Ishikawa (cell line): Measurements from ENCODE around the gene NOL4L.

Experiments used
- CEBPB ChIP-seq: IDR thresholded peaks from 2 replicates; pipeline ENCODE4 v1.6.1; 2012
- CREB1 ChIP-seq: IDR thresholded peaks from 2 replicates; pipeline ENCODE4 v1.6.1; 2012; ENCODE audit warnings: low read depth
- EGR1 ChIP-seq: IDR thresholded peaks from 2 replicates; pipeline ENCODE4 v1.6.1; 2012
- EP300 ChIP-seq: IDR thresholded peaks from 2 replicates; pipeline ENCODE4 v1.6.1; 2012; ENCODE audit warnings: borderline replicate concordance
- FOXM1 ChIP-seq: IDR thresholded peaks from 2 replicates; pipeline ENCODE4 v1.6.1; 2012; ENCODE audit warnings: low read depth, borderline replicate concordance
- NFIC ChIP-seq: IDR thresholded peaks from 2 replicates; pipeline ENCODE4 v1.6.1; 2012
- RAD21 ChIP-seq: IDR thresholded peaks from 2 replicates; pipeline ENCODE4 v1.6.1; 2012; ENCODE audit warnings: low read depth
- REST ChIP-seq: IDR thresholded peaks from 2 replicates; pipeline ENCODE4 v1.6.1; 2012; ENCODE audit warnings: low read depth, mild to moderate bottlenecking
- TAF1 ChIP-seq: IDR thresholded peaks from 2 replicates; pipeline ENCODE4 v1.6.1; 2012; ENCODE audit warnings: low read depth, mild to moderate bottlenecking
- TCF12 ChIP-seq: IDR thresholded peaks from 2 replicates; pipeline ENCODE4 v1.6.1; 2012; ENCODE audit warnings: low read depth
- TEAD4 ChIP-seq: IDR thresholded peaks from 2 replicates; pipeline ENCODE4 v1.6.1; 2012
- YY1 ChIP-seq: IDR thresholded peaks from 2 replicates; pipeline ENCODE4 v1.6.1; 2012; ENCODE audit warnings: low read depth
- ZBTB7A ChIP-seq: IDR thresholded peaks from 2 replicates; pipeline ENCODE4 v1.6.1; 2012; ENCODE audit warnings: low read depth
- TF ChIP-seq, protein P1 (sequence below): IDR thresholded peaks from 2 replicates; pipeline ENCODE4 v1.6.1; 2012
- TF ChIP-seq, protein P2 (sequence below): IDR thresholded peaks from 2 replicates; pipeline ENCODE4 v1.6.1; 2012

Gene NOL4L

DNA sequence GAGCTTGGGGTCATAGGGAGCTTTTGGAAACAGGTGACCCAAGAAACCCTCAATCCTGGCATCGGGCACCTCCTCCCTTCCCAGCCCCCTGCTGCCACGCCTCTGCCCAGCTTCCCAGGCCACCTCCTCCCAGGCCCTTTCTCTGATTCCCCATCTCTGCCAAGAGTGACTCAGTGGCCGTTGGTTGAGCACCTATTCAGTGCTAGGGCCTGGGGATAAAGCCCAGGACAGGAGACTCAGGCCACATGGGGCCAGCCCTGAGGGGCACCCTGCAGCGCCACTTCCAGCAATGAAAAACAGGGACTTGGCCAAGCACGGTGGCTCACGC is 116.9 kb downstream of the NOL4L start:
- TF ChIP-seq EP300 (no peak), FOXM1 (no peak), CEBPB (no peak)

GRCh38 chr20:32467506-32468312 is 117.4 kb downstream of the NOL4L start:
- no peak for TF ChIP-seq REST
- TF ChIP-seq RAD21: no peak
- no peak for TF ChIP-seq TCF12
- TF ChIP-seq, protein P1, sequence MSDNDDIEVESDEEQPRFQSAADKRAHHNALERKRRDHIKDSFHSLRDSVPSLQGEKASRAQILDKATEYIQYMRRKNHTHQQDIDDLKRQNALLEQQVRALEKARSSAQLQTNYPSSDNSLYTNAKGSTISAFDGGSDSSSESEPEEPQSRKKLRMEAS: no peak
- no peak for TF ChIP-seq NFIC
- no peak for TF ChIP-seq TEAD4
- TF ChIP-seq EP300: no peak
- TF ChIP-seq FOXM1: no peak
- no peak for TF ChIP-seq TAF1
- TF ChIP-seq CEBPB: no peak
- no peak for TF ChIP-seq YY1

GRCh38 chr20:32466739-32467505 is 118.2 kb downstream of the NOL4L start:
- TF ChIP-seq ZBTB7A: no peak

DNA sequence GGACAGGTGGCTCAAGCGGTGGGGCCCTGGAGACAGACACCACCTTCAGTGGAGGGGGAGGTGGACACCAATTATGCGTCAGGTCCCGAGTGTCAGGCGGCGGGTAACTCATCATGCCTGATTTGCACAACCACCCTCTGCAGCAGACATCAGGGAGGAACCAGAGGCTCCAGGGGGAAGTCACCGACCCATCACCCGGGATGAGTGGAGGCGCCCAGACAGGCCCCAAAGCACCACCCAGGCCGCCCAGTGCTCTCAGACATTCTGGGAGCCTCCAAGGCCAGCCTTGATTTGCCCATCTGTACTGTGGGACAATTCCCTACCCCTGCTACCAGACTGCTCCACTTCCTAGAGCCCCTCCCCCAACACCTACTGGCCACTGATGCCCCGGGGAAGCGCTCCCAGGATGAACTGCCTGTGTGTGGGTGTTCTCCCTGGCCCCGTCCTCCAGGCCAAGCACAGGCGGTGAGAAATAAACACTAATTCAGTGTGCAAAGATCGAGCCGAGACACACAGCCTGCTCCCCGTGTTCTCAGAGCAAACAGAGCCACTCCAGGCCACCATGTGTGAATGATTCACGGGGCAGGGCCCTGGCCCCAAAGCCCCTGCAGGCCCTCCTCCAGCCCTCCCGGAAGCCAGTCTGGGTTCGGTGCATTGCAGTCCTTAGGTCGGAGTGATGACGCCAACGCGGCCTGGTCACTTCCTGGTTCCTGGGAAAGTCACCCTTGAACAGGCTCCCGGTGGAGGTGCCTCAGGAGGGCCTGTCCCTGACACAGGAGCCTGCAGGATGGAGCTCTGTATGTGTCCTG is 119.8 kb downstream of the NOL4L start:
- TF ChIP-seq NFIC (no peak), FOXM1 (no peak), CREB1 (no peak), TAF1 (no peak), EP300 (no peak), TEAD4 (no peak), EGR1 (no peak), YY1 (no peak), CEBPB (no peak), TCF12 (no peak)
- TF ChIP-seq, protein P1: no peak

GRCh38 chr20:32464401-32465091 is 120.6 kb downstream of the NOL4L start:
- TF ChIP-seq NFIC: no peak
- no peak for TF ChIP-seq TAF1
- no peak for TF ChIP-seq EGR1
- no peak for TF ChIP-seq TEAD4
- TF ChIP-seq YY1: no peak
- no peak for TF ChIP-seq REST
- no peak for TF ChIP-seq RAD21
- TF ChIP-seq, protein P2, sequence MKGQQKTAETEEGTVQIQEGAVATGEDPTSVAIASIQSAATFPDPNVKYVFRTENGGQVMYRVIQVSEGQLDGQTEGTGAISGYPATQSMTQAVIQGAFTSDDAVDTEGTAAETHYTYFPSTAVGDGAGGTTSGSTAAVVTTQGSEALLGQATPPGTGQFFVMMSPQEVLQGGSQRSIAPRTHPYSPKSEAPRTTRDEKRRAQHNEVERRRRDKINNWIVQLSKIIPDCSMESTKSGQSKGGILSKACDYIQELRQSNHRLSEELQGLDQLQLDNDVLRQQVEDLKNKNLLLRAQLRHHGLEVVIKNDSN: no peak
- TF ChIP-seq CREB1: no peak
- TF ChIP-seq EP300: no peak
- TF ChIP-seq FOXM1: no peak
- no peak for TF ChIP-seq CEBPB
- no peak for TF ChIP-seq ZBTB7A
- TF ChIP-seq TCF12: no peak
- TF ChIP-seq, protein P1: no peak
